NCI-H526 (cell line): ENCODE results near the gene USP20.
A peak's percentile ranks its signal among the peaks of the same experiment; 100 is the strongest.

Experiments used
- DNase-seq, 2 experiments: peaks; one replicate each; lab custom pipeline; 2025; lab: John Stamatoyannopoulos, UW

Gene USP20

GRCh38 chr9:129875687-129876395, 40.6 kb downstream of the USP20 start:
- DNase-seq: no peak

GRCh38 chr9:129876815-129877214, 41.6 kb downstream of the USP20 start:
- no peak for DNase-seq

DNA sequence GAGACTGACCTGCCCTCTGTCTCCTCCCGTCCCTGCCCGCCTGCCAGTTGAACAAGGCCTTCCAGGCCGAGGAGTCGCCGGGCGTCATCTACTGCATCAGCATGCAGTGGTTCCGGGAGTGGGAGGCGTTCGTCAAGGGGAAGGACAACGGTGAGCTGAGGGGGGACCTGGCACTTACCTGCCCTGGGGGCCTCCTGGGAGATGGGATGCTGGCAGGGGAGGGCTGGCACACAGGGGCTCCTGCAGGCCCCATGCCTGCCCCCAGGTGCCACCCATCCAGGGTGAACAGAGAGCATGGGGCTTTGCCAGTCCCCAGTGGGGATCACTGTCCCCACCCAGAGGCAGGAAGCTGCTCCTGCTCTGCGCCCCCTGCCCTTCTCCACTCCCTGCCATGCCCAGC, 43.0 kb downstream of the USP20 start:
- DNase-seq: no peak

DNA sequence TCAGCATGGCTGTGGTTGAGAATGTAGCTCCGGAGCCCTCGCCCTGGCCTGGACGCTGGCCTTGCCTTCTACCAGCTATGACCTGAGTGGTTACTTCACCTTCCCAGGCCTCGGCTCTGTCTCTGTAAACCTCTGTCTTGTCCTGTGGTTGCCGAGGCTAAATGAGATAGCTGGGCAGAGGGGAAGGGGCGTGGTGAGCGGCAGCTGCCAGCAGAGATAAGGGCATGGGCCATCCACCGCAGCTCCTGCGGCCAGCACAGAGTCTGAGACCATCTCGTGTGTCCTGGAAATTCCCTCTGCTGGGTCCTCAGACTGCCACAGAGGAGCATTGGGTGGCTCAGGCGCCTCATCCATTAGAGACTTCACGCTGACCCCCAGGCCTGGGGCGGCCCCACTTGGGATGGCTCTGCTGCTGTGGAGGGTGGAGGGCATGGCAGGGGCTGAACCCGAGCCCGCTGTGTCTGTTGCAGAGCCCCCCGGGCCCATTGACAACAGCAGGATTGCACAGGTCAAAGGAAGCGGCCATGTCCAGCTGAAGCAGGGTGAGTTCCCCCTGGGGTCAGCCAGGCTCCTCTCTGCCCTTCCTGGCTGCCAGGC, 43.9 kb downstream of the USP20 start:
- no peak for DNase-seq

DNA sequence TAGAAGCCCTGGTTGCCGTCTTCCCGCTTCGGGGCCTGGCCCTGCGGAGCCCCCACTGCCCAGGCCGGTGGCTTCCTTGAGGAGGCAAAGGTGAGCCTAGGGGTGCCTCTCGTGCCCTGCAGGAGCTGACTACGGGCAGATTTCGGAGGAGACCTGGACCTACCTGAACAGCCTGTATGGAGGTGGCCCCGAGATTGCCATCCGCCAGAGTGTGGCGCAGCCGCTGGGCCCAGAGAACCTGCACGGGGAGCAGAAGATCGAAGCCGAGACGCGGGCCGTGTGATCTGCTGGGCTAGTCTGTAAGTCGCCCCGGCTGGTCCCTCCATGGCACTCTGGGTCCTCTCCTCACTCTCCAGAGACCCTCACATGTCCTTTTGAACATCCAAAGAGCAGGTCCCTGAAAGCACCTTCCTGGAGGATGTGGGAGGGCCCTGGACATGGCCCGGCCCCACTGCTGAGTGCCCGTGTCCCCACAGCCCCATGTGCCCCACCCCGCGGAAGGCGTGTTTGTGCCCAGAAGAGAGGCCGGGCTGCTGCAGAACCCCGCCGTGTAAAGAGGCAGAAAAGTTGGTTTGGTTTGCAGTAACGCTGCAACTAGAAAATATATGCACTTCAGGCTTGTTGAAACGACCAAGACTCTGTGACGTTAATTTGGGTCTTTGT, 44.9 kb downstream of the USP20 start:
- DNase-seq: no peak

DNA sequence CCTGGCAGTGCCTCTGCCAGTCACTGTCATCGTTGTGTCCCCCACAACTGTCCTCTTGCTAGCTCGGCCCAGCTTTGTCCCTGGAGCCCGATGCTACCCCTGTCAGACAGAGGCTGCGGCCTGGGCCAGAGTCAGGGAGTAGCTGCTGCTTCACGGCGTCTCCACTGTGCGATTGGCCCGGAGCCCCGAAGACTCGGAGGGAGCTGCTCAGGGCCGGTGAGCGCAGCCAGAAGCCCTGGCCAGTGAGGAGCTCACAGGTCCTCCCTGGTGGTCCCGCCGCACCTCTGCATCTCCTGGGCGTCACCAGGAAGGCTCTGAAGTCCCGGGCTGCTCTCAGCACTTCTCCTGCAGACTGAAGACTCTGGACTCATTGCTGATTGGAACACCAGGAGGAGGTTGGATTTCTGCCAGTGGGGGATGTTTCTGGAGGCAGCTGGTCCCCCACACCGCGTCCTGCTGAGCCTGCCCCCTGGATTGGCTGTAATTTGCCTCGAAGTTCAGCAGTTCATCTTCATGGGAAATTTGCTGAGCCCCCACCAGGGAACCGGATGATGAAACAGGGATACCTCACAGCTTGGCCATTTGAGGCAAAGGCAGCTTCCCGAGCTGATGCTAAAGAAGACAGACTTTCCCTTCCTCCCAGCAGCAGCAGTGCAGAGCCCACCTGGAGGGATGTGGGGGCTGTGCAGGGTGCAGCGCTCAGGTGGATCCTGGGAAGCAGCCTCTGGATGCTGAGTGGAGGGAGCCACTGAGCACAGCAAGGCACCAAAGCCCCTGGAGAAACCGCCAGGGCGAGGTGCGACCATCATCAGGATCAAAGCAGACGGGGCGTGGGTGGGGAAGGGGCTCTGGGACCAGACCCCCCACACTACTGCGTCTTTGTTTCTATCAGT, 45.6 kb downstream of the USP20 start:
- no peak for DNase-seq

- no peak for DNase-seq
Observed at GRCh38 chr9:129881547-129882324, 46.5 kb downstream of the USP20 start.

- peak; percentile 48 to 90 for DNase-seq
Observed at GRCh38 chr9:129884220-129885017, 49.2 kb downstream of the USP20 start.

GRCh38 chr9:129885018-129885669, 49.9 kb downstream of the USP20 start:
- peak in 1 of 2 experiments; percentile 31 for DNase-seq

DNA sequence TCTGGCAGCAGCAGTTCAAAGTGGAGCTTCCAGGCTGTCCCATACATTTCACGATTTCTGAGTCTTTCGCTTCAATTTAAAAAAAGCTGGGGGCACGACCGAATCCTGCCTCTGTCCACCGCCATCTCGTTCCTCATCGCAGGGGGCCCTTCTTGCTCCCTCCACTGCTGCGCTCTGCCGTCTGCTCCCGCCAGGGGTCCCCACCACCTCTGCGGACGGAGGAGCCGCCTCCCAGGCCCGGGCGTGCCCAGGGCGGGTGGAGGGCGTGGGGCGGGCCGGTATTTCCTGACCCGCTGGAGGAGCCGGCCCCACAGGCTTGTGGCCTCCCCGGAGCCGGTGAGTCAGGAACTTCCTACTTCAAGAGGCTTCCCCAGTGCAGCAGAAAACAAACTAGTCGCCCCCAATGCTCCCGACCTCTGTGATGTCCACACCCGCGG, 50.4 kb downstream of the USP20 start:
- peak; percentile 16 to 86 for DNase-seq

GRCh38 chr9:129886226-129887174, 51.2 kb downstream of the USP20 start:
- DNase-seq: no peak

DNA sequence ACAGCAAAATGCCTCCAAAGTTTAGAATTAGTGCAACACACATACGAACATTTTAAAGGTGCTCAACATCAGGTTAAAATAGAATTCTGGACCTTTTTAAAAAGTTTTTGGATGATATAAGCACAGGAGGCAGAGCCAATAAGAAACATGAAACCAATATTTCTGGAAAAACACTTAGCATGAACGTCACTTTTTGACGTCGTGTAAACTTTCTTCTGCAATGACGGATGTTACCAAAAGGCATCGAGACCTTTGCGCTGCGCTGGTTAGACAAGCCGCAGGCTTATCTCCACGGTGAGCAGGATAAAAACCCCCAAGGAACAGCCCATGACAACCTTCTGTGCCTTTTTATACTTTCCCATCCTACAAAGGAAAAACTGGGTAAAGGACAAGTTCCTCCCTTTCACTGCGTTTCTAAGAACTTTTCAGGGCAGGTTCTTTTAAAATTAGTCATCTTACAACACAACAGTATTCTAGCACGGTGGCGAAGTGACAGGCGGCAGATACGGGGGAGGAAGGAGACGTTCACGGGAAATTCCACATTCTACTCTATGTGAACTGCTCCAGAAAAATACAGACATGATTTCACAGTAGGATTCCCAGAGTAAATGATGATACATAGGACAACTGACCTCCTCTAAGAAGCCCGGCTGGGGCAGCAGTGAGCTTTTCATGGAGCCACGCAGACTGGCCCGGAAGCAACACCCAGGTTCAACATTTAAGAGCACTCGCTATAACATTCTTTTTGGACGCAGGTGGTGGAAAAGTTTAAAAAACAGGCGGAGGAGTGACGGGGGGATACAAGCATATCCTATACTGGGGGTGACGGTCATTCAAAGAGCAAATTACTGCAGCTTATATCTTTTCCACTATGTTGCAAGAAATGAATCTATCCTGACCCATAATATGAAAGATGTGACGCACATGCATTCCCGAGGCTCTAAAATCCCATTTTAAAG, 52.4 kb downstream of the USP20 start:
- no peak for DNase-seq

GRCh38 chr9:129888293-129889121, 53.2 kb downstream of the USP20 start:
- DNase-seq: no peak

GRCh38 chr9:129889122-129889940, 54.1 kb downstream of the USP20 start:
- no peak for DNase-seq

GRCh38 chr9:129889941-129890717, 54.9 kb downstream of the USP20 start:
- no peak for DNase-seq
